GM21526 (cell line): ENCODE measurements around the gene SFXN2.
"Not testable (repeated sequence)": the region's sequence is repeated elsewhere in the genome, so short reads cannot be mapped to it uniquely, and the experiment has no call there.

ENCODE experiments used
- ATAC-seq: cut with Tn5 transposase; IDR thresholded peaks from one replicate; pipeline ENCODE4 v1.9.1; 2021; ENCODE audit warnings: moderate library complexity; ENCODE audit not compliant: unreplicated experiment, low FRiP score

Gene SFXN2

DNA sequence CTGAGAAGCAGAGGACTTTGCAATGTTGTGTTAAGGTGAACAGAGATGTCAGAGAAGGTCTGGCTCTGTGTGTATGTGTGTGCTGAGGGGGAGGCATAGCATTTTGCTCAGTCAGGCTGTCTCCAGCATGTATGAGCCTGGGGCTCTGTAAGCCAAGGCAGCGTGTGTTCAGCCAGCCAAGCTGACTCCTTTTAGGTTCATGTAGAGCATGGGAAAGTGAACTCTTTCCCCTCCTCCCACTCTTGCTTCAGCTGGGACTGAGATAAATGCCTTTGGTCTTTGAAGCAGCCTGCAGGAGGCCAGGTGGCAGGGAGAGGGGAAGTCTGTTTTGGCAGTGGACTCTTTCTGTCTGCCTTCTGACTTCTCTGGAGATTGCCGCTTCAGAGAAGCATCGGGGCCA is 3.8 kb downstream of the SFXN2 start:
- ATAC-seq = no peak

- ATAC-seq = no peak
Observed at GRCh38 chr10:102720337-102720736, 5.9 kb downstream of the SFXN2 start.

DNA sequence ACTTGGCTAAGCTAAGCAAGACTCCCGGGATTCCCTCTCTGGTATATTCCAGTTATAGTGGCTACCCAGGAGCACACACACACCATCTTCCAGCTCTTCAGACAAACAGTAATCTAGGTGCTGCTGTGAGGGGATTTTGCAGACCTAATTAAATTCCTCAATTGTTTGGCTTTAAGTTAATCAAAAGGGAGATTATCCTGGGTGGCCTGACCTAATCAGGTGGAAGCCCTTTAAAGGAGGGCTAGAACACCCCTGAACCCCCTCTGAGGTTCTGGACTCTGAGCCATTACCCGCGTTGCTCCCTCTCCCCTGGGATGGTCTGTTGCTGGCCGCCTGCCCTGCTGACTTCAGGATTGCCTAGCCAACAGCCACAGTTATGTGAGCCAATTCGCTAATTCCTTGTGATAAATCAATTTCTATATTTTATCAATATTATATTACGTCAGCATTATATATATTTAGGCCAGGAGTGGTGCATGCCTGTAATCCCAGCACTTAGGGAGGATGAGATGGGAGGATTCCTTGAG is 6.4 kb downstream of the SFXN2 start:
- no peak for ATAC-seq

GRCh38 chr10:102721954-102722353 is 7.5 kb downstream of the SFXN2 start:
- ATAC-seq = no peak

- ATAC-seq = no peak
Observed at GRCh38 chr10:102723989-102724388, 9.6 kb downstream of the SFXN2 start.

GRCh38 chr10:102726274-102726673 is 11.8 kb downstream of the SFXN2 start:
- ATAC-seq = no peak

DNA sequence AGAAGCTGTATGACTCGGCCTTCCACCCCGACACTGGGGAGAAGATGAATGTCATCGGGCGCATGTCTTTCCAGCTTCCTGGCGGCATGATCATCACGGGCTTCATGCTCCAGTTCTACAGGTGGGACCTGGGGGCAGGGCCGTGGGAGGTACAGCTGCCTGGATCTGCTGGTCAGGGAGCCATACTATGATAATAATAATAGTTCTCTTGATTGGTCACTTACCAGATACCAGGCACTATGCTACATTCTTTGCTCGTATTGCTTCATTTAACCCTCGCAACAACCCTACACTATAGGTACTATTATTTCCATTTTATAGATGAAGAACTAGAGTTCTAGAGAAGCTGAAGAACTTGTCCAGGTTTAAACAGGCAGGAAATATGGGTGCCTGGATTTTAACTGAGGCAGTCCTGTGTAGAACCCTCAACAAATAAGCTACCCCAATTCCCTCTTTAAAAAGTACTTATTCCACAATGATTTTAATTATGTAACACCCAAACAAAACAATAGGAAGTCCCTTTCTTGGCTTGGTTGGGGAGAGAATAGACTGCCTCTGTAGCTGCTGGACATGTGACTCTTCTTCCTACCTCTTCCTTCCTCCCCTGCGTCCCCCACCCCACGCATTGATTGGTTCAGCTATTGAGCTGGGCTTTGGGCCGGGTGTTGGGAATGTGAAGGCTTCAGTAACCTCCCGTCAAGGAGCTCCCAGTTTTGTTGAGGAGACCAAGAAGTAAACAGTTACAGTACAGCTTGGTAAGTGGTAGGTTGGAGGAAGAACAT is 12.8 kb downstream of the SFXN2 start:
- ATAC-seq = no peak

DNA sequence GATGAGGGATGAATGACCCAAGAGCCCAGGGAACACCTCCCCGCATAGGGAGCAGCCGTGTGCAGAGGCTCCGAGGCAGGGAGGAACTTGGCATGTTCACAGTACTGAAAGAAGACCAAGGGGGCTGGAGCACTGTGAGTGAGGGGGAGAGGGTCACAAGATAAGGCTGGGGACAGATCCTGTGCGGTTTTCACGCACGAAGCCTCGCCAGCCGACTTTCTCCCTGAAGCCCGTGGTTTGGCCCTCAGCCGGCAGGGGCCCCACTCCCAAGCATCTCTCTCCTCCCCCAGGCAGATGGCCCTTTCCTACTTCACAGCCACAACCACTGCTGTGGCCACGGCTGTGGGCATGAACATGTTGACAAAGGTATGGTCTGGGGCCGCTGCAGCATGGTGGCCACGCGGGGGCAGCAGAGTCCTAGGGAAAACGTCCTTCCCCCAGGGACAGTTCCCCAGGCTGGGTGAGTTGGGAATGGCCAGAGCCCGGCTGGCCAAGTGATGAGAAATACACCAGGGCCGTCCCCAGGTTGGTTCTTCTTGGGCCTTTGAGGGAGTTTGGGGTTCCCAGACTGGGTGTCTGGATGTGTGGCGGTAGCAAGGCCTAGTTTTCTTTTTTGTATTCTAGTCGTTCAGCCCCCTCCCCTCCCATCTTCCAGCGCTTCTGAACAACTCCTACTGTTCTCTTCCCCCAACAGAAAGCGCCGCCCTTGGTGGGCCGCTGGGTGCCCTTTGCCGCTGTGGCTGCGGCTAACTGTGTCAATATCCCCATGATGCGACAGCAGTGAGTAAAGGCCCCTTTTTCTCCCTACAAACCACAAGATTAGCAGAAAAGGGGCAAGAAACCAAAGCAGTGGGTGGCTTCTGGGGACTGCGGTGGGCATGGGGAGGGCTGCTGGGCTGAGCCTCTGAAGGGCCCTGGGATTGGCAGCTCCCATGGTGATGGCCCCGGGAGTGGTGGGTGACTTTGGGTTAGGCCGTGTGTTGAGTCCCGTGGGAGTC is 14.9 kb downstream of the SFXN2 start:
- no peak for ATAC-seq

- ATAC-seq = no peak
Observed at GRCh38 chr10:102731222-102731800, 16.9 kb downstream of the SFXN2 start.

DNA sequence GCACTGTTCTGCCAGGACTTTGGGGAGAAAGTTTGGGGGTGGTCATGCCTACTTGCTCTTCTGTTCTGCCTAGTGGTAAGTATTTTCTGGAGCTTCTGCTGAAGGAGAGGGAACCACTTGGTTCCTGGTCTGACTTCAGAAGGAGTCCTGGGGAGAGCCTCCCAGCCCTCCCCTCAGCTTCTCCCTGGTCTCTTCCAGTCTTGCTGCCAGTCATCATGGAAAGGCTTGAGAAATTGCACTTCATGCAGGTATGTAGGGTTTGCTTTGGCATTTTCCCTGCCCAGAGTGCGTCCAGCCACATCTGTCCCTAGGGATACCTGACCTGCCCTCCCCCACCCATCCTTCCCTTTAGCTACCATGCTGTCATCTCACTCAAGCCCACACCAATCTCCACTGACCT is 18.2 kb downstream of the SFXN2 start:
- ATAC-seq = no peak

DNA sequence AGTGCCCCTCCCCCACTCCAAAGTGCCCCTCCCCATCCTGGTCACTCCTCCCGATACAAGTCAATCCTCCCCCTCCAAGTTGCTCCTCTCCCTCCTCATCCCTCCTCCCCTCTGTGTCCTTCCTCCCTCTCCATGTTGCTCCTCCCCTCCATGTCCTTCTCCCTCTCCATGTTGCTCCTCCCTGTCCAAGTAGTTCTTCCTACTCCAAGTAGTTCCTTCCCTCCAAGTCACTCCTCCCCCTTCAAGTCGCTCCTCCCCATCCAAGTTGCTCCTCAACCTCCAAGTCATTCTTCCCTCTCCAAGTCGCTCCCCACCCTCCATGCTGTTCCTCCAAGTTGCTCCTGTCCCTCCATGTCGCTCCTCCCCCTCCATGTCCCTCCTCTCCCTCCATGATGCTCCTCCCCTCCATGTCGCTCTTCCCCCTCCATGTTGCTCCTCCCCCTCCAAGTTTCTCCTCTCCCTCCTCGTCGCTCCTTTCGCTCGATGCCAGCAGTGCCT is 20.7 kb downstream of the SFXN2 start:
- ATAC-seq = no peak

DNA sequence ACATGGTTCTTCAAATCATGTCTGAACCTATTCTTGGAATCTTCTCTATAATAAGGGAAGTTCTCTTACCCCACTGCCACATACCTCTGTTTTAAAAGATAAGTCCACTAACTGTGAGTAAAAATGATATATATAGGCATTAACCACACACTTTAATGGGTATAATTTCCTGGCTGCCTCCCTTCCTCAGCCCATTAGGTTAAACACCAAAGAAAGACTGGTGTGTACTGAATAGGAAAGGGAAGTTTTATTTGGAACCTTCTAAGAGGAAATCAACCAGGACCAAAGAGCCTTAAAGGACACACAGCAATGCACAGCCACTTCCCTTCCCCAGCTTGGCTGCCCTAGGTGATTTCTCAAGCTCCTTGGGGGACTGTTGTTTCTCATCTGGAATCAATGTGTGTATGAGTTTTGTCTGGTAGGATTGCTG is 24.3 kb downstream of the SFXN2 start:
- no peak for ATAC-seq

GRCh38 chr10:102740229-102740628 is 25.8 kb downstream of the SFXN2 start:
- no peak for ATAC-seq

DNA sequence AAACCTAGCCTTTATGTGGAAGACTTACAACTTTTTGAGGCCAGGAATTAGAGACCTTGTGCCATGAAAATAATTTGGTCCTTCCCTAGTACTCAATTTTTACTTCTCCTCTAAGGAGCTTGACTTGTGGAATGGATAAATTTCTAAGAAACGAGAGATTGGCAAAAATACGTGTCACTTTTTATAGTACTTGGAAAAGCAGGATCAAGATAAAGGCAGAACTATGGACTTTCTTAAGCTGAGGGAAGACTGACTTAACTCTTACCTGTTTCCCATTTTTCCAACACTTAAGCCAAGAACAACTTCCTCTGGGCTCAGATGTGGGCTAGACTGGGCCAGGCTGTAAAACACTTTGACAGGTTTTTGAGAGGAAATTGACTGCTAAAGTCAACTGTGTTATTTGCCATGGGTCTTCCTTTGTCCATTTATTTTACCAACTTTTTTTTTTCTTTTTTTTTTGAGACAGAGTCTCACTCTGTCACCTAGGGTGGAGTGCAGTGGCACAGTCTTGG is 27.3 kb downstream of the SFXN2 start:
- ATAC-seq = no peak

- not testable (repeated sequence) for ATAC-seq
Observed at GRCh38 chr10:102742313-102742712, 27.9 kb downstream of the SFXN2 start.

- ATAC-seq = no peak
Observed at GRCh38 chr10:102743078-102743587, 28.7 kb downstream of the SFXN2 start.

- ATAC-seq = peak; percentile 92
Observed at GRCh38 chr10:102743588-102744373, 29.3 kb downstream of the SFXN2 start, which contains the start of gene WBP1L. Gene WBP1L, plus strand, starts transcription at chr10:102743948. Its CDS starts 106 bp downstream, at chr10:102744054.

- ATAC-seq = peak; percentile 17
Observed at GRCh38 chr10:102744374-102745051, 30.1 kb downstream of the SFXN2 start.

- no peak for ATAC-seq
Observed at GRCh38 chr10:102745157-102745556, 30.7 kb downstream of the SFXN2 start.
